GM23338 (cell line): ENCODE data around the gene ADGRG6. TPM values are rescaled to one million over a fixed set of nuclear protein-coding genes. Genes with fewer than 3 reads are reported as not detected.

ENCODE experiments used
- ATAC-seq: fragments of 200-7000 bp; cut with Tn5 transposase; 3 replicates; pipeline ENCODE4 v1.9.1; 2020
- DNase-seq: peaks from one replicate; pipeline ENCODE4 v3.0.0-alpha.2; 2015; ENCODE audit warnings: low spot score
- H2AFZ ChIP-seq: fragments of 200-600 bp; sonication (generic); 2 replicates; pipeline ENCODE4 v1.8.0; 2016; ENCODE audit warnings: antibody characterized with exemption, mild to moderate bottlenecking, moderate library complexity
- H3F3A ChIP-seq: fragments of 200-600 bp; sonication (generic); replicated peaks from 2 replicates; pipeline ENCODE4 v1.8.0; 2017; ENCODE audit warnings: antibody characterized with exemption, mixed run types, low read depth
- H3K27ac ChIP-seq: fragments of 200-600 bp; sonication (generic); 2 replicates; pipeline ENCODE4 v1.6.1; 2016; ENCODE audit warnings: low read depth
- H3K27me3 ChIP-seq: fragments of 200-600 bp; sonication (generic); 2 replicates; pipeline ENCODE4 v1.8.0; 2016; ENCODE audit warnings: mild to moderate bottlenecking, mixed run types, moderate library complexity; ENCODE audit not compliant: insufficient read depth
- H3K36me3 ChIP-seq: fragments of 200-600 bp; sonication (generic); 2 replicates; pipeline ENCODE4 v1.8.0; 2016; ENCODE audit warnings: mild to moderate bottlenecking; ENCODE audit not compliant: insufficient read depth
- H3K4me1 ChIP-seq: fragments of 200-600 bp; sonication (generic); 2 replicates; pipeline ENCODE4 v1.8.0; 2016; ENCODE audit warnings: mild to moderate bottlenecking, moderate library complexity; ENCODE audit not compliant: insufficient read depth
- H3K4me2 ChIP-seq: fragments of 200-600 bp; sonication (generic); 2 replicates; pipeline ENCODE4 v1.7.1; 2017; ENCODE audit warnings: mixed run types
- H3K4me3 ChIP-seq: fragments of 200-600 bp; sonication (generic); 2 replicates; pipeline ENCODE4 v1.6.1; 2016; ENCODE audit warnings: mixed run types
- H3K79me2 ChIP-seq: fragments of 200-600 bp; sonication (generic); replicated peaks from 2 replicates; pipeline ENCODE4 v1.8.0; 2017; ENCODE audit warnings: mild to moderate bottlenecking; ENCODE audit not compliant: insufficient read depth
- H3K9me2 ChIP-seq: fragments of 200-600 bp; sonication (generic); 2 replicates; pipeline ENCODE4 v1.8.0; 2017; ENCODE audit not compliant: insufficient read depth
- H4K20me1 ChIP-seq: fragments of 200-600 bp; sonication (generic); replicated peaks from 2 replicates; pipeline ENCODE4 v1.8.0; 2017; ENCODE audit warnings: mild to moderate bottlenecking; ENCODE audit not compliant: insufficient read depth
- H3K27ac Mint-ChIP-seq: 2 replicates; pipeline ENCODE4 v1.8.0; 2020; ENCODE audit warnings: inconsistent platforms, mild to moderate bottlenecking, moderate library complexity, mixed read lengths
- H3K27me3 Mint-ChIP-seq: 3 replicates; pipeline ENCODE4 v1.8.0; 2022; ENCODE audit warnings: low read depth, mild to moderate bottlenecking, moderate library complexity, mixed read lengths, inconsistent platforms; ENCODE audit not compliant: insufficient read depth, poor library complexity
- H3K36me3 Mint-ChIP-seq: 3 replicates; pipeline ENCODE4 v1.8.0; 2021; ENCODE audit warnings: low read depth, mild to moderate bottlenecking, inconsistent platforms, moderate library complexity, mixed read lengths
- H3K4me1 Mint-ChIP-seq: 3 replicates; pipeline ENCODE4 v1.8.0; 2020; ENCODE audit warnings: mild to moderate bottlenecking, inconsistent platforms, mixed read lengths
- H3K4me3 Mint-ChIP-seq: 3 replicates; pipeline ENCODE4 v1.8.0; 2021; ENCODE audit warnings: moderate library complexity, mild to moderate bottlenecking, inconsistent platforms, mixed read lengths
- H3K9me3 Mint-ChIP-seq: 3 replicates; pipeline ENCODE4 v1.8.0; 2020; ENCODE audit warnings: moderate library complexity, mild to moderate bottlenecking, inconsistent platforms, mixed read lengths
- CREB1 ChIP-seq: fragments of 250-450 bp; sonication (Bioruptor Pico); IDR thresholded peaks from 2 replicates; pipeline ENCODE4 v1.5.0; 2020; ENCODE audit warnings: low read depth, mild to moderate bottlenecking, moderate library complexity
- CTCF ChIP-seq, 2 experiments: fragments of 200-600 bp in 1 of 2; sonication (generic) in 1 of 2; conservative IDR thresholded peaks; 2 replicates each; pipeline versions ENCODE4 v1.5.1 to v1.6.1; 2016 to 2017; ENCODE audit warnings: antibody characterized with exemption in 2 of 2, low read depth in 2 of 2, mild to moderate bottlenecking in 2 of 2, moderate library complexity in 1 of 2
- ETS1 ChIP-seq: IDR thresholded peaks from 2 replicates; pipeline ENCODE4 v1.6.1; 2016; ENCODE audit warnings: antibody characterized with exemption
- EZH2 ChIP-seq: fragments of 200-600 bp; sonication (generic); IDR thresholded peaks from one replicate; pipeline ENCODE4 v1.8.0; 2017; ENCODE audit warnings: antibody characterized with exemption, mild to moderate bottlenecking, low read depth; ENCODE audit not compliant: unreplicated experiment
- EZH2phosphoT487 ChIP-seq: fragments of 200-600 bp; sonication (generic); IDR thresholded peaks from one replicate; pipeline ENCODE4 v1.8.1; 2018; ENCODE audit warnings: antibody characterized with exemption; ENCODE audit not compliant: unreplicated experiment
- JUNB ChIP-seq: IDR thresholded peaks from one replicate; pipeline ENCODE4 v1.6.1; 2016; ENCODE audit warnings: antibody characterized with exemption; ENCODE audit not compliant: unreplicated experiment
- NANOG ChIP-seq: IDR thresholded peaks from 2 replicates; pipeline ENCODE4 v1.6.1; 2016; ENCODE audit warnings: antibody characterized with exemption, borderline replicate concordance
- POLR2AphosphoS5 ChIP-seq: IDR thresholded peaks from 2 replicates; pipeline ENCODE4 v1.6.1; 2016; ENCODE audit warnings: antibody characterized with exemption, low read depth
- REST ChIP-seq: IDR thresholded peaks from one replicate; pipeline ENCODE4 v1.6.1; 2018; ENCODE audit warnings: antibody characterized with exemption; ENCODE audit not compliant: unreplicated experiment
- STAT1 ChIP-seq: IDR thresholded peaks from one replicate; pipeline ENCODE4 v1.6.1; 2016; ENCODE audit warnings: antibody characterized with exemption; ENCODE audit not compliant: unreplicated experiment
- ZNF114 ChIP-seq: fragments of 250-450 bp; sonication (Bioruptor Pico); IDR thresholded peaks from 2 replicates; pipeline ENCODE4 v1.5.0; 2020; ENCODE audit warnings: mild to moderate bottlenecking, moderate library complexity
- ZNF331 ChIP-seq: fragments of 250-450 bp; sonication (Bioruptor Pico); IDR thresholded peaks from 2 replicates; pipeline ENCODE4 v1.5.0; 2020; ENCODE audit warnings: low read depth, mild to moderate bottlenecking, moderate library complexity
- ZNF462 ChIP-seq: fragments of 250-450 bp; sonication (Bioruptor Pico); IDR thresholded peaks from 2 replicates; pipeline ENCODE4 v1.5.0; 2020; ENCODE audit warnings: mild to moderate bottlenecking, moderate library complexity
- polyA plus RNA-seq: library from polyadenylated mRNA; unstranded; fragments of >200 nt; fragmentation: Nextera tagmentation; extraction: Ambion mirVana; gene quantifications from 2 replicates; pipeline ENCODE4 v1.2.1, GENCODE V29; 2016
- total RNA-seq: library from RNA; depleted of rRNA; stranded (reverse); fragments of >200 nt; shearing (Covaris generic); gene quantifications from 2 replicates; pipeline ENCODE4 v1.2.3, GENCODE V29; 2014

The ADGRG6 gene
- total and polyA plus RNA-seq, 2 experiments from 2014 or later, result 1.3 to 7.7 TPM

- Mint-ChIP-seq H3K27ac (no peak overlapping the region), H3K4me1 (peaks cover 20% of the 10 kb centered on the region; the same call in 2 of the 3 replicates), H3K27me3 (no peaks in the 10 kb centered on the region), H3K36me3 (no peaks in the 10 kb centered on the region), H3K4me3 (no peak overlapping the region), H3K9me3 (no peaks in the 10 kb centered on the region)
- H3K27me3 ChIP-seq, result no peaks in the 10 kb centered on the region
- 0 out of 2 replicates have a peak overlapping the region, but pooled peaks have one; percentile 36 for H3K4me2 ChIP-seq
- no peaks in the 10 kb centered on the region for H3K9me2 ChIP-seq
- no peaks in the 10 kb centered on the region for H3K36me3 ChIP-seq
- H2AFZ ChIP-seq, result no peak overlapping the region
- TF ChIP-seq ETS1 (no peak), JUNB (no peak), NANOG (no peak), REST (no peak), EZH2phosphoT487 (no peak), ZNF462 (CRISPR knock-in tag) (no peak), ZNF331 (CRISPR knock-in tag) (no peak), STAT1 (no peak), POLR2AphosphoS5 (no peak), CREB1 (CRISPR knock-in tag) (no peak), CTCF (conservative IDR thresholded peaks at IDR 0.05; ENCODE audit: low read depth in 2 of 2) (no peak), ZNF114 (CRISPR knock-in tag) (no peak), EZH2 (no peak)
- DNase-seq (no peak), ATAC-seq (no peak)
- no peak overlapping the region for H3K4me3 ChIP-seq
- no peaks in the 10 kb centered on the region for H3K79me2 ChIP-seq
- no peaks in the 10 kb centered on the region for H3F3A ChIP-seq
- no peaks in the 10 kb centered on the region for H4K20me1 ChIP-seq
- no peak overlapping the region for H3K27ac ChIP-seq
- peaks cover 19% of the 10 kb centered on the region for H3K4me1 ChIP-seq
Observed at GRCh38 chr6:142339968-142340658, 38.3 kb downstream of the ADGRG6 start.
